Hippocampal formation (tissue), 2 donors: ENCODE data around the gene ANO10.
"Not testable (repeated sequence)": the region's sequence is repeated elsewhere in the genome, so short reads cannot be mapped to it uniquely, and the experiment has no call there.

ENCODE experiments used
- DNase-seq, 2 donors: peaks; one replicate each; lab custom pipeline; 2025; lab: John Stamatoyannopoulos, UW

The ANO10 gene

DNA sequence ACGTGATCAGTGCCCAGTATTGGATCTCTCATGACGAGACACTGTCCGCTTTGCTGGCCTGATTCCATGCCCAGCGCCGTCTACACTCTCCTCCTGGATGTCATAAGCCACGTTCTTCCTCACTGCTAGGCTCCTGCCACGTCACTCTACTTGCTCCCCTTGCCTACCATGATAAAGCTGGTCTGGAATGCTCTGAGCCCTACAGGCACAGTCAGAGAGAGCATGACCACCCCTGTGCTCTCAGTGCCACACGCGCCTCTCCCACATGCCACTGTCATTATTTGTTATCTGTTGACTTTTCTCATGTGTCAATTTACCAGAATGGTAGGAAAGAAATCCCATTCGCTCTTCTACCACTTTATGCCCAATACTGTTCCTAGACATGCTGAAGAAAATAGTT is 148.6 kb downstream of the ANO10 start:
- no peak for DNase-seq

DNA sequence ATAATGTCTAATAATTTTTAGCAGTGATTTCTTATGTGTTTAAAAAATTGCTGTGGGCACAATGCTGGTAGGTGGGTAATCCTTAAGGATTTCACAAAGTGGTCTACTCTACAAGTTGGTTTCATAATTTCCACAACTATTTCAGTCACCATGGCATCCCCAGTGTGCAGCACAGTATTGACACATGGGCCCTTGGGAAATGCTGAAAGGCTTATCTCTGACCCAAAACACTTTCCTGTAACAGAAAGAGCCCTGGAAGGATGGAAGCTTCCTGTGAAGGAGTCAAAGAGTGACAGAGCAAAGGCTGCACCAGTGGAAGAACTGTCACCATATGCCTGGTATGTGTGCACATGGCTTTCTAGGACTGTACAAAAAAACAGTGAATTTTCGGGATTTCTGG is 153.7 kb downstream of the ANO10 start:
- no peak for DNase-seq

DNA sequence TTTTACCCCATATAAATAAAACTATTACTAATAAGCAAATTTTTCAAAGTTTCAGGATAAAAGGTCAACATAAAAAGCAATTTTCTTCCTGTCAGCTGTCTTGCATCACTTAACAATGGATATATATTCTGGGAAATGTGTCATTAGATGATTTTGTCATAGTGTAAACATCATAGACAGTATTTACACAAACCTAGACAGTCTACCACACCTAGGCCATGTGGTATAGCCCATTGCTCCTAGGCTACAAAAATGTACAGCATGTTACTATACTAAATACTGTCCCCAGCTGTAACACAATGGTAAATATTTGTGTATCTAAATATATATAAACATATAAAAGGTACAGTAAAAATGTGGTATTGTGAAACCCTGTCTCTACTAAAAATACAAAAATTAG is 156.7 kb downstream of the ANO10 start:
- DNase-seq: no peak

DNA sequence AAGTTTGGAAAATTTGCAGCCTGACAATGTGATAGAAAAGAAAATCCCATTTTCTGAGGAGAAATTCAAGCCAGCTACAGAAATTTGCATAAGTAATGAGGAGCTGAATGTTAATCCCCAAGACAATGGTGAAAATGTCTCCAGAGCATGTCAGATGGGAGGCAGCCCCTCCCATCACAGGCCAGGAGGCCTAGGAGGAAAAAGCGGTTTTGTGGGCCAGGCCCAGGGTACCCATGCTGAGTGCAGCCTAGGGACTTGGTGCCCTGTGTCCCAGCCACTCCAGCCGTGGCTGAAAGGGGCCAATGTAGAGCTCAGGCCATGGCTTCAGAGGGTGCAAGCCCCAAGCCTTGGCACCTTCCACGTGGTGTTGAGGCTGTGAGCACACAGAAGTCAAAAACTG is 159.2 kb downstream of the ANO10 start:
- DNase-seq: not testable (repeated sequence)

DNA sequence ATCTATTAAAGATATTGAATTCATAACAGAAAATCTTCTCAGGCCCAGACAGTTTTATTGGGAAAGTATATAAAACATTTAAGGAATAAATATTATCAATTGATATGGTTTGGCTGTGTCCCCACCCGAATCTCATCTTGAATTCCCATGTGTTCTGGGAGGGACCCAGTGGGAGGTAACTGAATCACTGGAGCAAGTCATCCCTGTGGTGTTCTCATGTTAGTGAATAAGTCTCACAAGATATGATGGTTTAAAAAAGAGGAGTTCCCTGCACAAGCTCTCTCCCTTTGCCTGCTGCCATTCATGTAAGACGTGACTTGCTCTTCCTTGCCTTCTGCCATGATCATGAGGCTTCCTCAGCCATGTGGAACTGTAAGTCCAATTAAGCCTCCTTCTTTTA is 160.5 kb downstream of the ANO10 start:
- no peak for DNase-seq

DNA sequence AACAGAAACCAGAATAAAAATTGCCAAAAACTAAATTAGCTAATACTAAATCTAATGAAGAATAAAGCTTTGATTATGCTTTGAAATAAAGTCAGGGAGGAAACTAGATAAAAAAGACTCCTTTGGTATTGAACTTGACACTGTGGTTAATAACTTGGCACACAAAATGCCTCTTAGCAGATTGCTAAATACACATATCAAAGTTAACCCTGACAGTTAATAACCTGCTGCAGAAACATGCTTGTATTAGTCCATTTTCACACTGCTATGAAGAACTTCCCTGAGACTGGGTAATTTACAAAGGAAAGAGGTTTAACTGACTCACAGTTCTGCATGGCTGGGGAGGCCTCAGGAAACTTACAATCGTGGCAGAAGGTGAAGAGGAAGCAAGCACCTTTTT is 164.8 kb downstream of the ANO10 start:
- not testable (repeated sequence) for DNase-seq

DNA sequence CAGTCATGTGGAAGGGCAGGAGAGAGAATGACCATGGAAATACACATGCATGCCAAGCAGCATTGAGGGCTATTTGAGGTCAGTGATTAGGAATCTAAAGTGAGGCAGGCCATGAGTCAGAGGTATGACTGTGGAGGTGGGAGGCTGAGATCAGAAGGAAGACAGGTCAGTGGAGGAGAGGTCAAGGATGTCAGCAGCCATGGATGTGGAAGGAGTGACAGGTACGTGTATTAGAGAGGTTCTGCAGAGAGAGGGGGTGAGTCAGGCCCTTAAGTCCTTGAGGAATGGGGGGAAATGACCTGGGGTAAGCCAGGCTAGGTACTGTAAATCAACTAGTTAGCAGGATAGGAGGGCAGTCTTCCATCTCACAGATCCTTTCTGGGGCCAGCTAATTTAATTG is 166.6 kb downstream of the ANO10 start:
- no peak for DNase-seq

DNA sequence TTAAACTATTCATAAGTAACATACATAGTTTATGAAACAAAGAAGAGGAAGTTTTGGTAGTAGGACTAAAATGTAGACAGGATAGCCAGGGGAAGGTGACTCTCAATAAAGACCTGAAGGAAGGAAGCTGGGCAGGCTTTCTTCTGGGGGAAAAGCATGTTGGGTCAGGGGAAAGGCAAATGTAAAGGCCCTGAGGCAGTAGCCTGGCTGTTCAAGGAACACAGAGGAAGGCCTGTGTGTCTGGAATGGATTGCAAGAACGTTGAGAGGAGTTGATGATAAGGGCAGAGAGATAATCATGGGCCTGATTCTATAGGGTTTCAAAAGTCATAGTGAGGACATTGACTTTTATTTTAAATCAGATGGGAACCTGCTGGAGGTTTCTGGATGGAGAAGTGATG is 167.8 kb downstream of the ANO10 start:
- DNase-seq: no peak

DNA sequence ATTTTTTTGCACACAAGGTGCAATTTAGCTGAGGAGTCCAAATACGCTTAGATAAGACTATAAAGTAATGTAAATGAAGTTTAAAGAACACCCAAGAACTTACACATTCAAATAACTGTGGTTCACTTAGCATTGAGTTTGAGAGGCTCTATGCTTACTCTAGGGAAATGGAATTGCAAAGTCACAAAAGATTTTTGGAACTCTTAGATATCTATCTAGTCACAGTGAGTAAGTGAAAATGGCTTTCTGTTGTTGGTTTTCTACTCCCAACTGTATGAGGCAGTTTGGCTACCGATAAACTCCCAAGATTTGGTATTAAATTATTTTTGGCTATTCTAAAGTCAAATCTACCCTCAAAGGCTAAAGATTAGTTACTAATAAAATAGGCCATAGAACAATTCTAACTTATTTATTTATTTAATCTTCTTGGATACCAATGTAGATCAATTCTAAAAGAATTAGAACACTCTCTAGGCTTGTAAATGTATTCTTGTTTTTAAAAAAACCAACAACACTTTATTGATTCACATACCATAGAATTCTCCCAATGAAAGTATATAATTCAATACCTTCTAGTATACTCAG is 170.0 kb downstream of the ANO10 start:
- no peak for DNase-seq

DNA sequence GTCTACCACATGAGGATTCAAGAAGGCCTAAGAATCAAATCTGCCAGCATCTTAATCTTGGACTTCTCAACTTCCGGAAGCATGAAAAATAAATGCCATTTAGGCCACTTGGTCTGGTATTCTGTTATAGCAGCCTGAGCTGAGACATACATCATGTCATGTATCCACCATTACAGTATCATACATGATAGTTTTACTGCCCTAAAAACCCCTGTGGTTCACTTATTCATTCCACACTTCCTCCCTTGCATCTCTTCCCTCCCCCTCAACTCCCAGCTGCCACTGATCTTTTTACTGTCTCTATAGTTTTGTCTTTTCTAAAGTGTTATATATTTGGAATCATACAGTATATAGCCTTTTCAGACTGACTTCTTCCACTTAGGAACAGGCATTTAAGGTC is 173.7 kb downstream of the ANO10 start:
- DNase-seq: no peak

DNA sequence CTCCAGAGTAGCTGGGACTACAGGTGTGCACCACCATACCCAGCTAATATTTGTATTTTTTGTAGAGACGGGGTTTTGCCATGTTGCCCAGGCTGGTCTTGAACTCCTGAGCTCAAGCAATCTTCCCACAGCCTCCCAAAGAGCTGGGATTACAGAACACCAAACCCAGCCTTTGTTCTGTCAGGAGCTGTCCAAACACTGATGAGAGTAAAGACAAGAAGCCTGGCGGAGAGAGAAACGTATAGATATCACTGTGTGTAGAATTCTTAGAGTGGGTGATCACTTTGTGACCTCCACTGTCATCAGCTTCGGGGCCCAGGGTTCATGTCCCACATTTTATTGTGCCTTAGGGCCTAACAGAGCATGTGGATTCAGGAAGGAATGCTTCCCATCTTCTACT is 176.0 kb downstream of the ANO10 start:
- DNase-seq: no peak

DNA sequence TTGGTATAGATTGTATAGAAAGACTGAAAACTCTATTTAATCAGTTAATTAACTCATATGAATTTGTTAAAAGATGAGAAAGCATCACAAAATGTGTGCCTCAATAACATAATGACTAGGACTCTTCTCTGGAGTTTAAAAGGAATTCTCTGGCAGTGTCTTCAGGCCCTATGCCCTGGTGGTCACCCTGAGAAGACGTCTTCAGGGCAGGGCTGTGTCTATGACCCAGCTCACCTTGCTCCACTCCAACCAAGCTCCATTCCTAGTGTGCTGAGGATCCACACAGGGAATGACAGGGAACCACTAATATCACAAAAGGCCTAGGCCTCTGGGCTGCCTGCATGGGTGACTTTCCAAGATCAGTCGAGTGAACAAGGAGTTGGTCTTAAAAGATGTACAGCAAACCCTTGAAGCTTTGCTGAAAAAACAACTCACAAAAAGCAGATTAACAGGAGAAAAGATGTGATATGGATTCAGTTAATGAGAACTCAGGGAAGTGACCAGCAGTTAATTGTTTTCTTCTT is 178.9 kb downstream of the ANO10 start:
- DNase-seq: no peak

DNA sequence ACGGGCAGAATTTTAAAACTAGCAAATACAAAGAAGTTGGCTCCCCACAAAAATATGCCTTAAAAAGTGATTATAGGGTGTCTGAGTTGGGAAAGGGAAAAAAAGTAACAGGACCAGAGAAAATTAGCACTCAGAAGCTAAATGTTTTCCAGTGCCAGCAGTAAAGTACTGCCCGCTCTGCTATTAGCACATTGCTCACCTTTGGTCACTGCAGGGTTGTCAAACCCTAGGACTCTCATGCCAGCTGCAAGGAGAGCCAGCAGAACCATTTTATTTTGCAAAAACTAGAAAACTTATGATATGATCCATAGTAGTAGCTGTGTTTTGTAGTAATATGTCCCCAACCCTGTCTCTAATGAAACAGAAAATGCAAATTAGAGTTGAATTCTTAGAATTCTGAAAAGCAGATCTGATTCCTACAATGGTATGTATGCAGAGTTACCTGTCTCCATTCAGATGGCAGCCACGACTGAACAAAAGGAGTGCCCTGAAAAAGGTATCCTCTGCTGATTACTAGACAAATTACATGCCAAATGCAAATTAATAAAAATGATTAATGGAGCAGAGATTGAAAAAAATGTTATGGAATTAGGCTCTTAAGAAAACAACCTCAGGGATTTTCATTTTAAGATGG is 185.2 kb downstream of the ANO10 start:
- no peak for DNase-seq

DNA sequence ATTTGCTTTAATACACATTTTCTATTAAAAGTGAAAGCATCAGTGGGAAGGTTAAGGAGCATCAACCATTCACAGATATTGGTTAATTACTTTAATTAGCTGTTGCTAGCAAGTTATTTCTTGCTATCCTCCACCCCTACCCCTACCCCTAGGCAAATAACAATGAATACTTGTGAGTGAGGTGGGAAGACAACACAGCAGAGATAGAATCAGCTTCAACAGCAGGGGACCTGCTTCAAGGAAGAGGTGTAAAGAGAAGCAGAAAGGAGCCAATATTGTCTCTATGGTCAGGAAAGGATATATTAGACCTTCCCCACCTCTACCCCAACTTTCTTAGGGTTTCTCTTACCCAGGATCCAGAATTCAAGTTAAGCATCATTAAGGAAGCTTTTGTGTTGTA is 186.1 kb downstream of the ANO10 start:
- DNase-seq: no peak

DNA sequence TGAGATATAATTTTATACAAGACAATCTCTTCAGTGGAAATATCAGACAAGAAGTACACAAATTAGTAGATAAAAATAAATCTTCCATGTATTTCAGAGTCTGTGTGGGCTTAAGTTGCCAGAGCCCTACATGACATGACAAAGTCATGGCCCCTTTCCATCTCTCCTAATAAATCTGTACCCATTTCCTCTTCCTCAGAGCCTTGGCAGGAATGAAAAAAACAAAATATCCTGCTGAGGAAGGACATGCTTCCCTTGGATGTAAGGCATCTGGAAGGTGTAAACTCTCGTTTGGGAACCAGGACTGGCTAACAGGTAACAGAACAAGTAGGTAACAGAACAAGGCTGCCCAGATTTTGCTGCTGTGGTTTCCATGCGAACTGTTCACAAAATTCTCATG is 187.4 kb downstream of the ANO10 start:
- no peak for DNase-seq

DNA sequence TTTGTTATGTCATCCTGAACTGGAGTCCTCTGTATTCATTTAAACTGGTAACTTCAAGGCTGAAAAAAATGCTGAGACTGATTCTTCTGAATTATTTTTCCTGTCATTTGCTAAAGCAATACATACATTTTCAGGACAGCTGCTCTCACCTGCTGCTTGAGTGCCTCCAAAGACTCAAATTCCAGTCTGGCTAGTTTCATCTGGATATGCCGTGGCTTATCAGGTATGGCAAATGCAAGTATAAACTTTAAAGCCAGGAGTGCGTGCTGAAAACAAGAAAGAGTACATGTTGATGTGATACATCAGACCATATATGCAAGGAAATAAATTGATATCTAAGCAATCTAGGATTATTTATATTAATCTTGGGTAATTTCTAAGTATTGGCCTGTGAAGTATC is 189.3 kb downstream of the ANO10 start:
- DNase-seq: no peak

DNA sequence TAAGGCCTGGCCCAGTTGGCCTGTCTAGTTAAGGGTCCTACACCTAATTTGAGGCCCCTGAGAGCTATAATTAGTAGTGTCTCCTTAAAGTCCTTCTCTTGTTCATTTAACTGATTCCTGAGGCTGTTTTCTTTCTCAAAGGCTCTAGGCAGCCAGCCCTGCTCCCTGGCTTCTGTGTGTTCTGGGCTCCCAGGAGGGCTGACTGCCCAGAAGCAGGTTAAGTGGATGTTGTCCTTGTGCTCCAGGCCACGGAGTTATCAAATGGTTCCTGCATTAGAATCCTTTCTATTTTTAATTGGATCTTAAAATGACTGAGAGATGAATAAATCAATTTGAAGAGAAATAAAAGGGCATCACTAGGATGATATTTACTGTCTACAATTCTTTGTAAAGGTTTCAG is 195.4 kb downstream of the ANO10 start:
- DNase-seq: no peak

DNA sequence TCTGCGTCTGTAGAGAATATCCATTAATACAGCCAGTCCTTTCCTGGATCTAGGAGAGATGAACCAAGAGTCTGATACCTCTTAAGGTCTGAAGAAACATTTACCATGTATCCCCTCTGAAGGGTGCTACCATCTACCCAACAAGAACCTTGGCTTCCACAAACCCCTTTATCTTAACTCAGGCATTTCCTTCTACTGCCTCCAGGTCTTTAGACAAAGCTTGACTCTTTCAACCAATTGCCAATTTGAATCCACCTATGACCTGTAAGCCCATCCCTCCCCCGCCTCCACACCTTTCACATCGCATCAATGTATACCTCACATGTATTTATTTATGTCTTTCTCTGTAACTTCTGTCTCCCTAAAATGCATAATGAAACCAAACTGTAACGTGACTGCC is 196.0 kb downstream of the ANO10 start:
- DNase-seq: no peak

DNA sequence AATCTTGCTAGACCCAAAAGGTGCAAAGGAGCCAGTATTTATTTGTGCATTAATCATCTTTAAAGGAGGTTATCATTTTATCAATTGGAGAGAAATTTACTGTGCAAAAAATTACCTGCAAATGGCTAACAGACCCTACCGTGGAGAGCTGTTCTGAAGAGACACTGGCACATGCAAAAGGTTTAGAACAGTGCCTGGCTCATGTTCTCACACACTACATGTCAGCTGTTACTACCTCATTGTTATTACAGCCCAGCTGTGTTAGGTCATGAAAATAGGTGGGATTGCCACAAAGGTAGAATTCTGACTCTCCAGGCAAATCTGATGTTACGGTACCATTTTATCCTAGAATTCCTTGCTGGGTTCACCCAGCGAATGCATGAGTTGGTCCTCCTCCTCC is 198.2 kb downstream of the ANO10 start:
- no peak for DNase-seq

DNA sequence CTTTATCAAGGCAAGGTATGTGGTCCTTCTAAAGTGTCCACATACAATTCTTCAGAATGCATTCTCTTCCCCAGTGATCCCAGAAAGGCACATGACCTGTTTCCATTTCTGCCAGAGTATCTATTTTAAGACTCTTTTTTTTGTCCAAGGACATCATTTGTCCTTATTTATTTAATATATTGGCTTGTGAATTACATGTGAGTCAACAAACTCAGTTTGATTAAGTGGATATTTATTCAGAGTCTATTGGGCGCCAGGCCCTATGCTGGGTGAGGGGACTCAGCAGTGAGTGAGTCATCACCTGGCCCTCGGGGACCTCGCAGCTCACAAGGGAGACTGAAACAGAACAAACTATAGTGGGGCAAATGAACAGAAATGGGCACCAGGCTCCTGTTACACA is 198.7 kb downstream of the ANO10 start:
- no peak for DNase-seq

DNA sequence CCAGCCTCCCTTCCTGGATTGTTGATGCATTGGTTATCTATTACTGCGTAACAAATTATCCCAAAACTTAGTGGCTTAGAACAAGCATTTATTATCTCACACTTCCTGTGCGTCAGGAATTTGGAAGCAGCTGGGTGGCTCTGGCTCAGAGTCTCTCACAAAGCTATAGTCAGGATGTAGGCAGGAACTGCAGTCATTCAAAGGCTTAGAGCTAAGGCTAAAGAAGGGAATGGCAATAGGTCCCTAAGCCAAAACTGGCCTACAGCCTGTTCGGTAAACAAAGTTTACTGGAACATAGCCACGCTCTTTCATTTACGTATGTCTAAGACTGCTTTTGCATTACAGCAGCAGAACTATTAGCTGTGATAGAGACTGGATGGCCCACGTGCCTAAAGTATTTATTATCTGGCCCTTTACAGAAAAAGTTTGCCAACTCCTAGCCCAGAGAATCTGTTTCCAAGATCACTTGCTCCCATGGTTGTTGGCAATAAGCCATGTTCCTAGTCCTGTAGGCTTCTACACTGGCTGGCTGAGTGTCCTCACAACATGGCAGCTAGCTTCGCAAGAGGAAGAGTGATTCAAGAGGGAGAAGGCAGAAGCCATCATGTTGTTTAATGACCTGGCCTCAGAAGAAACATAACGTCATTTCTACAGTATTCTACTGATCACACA is 203.1 kb downstream of the ANO10 start:
- no peak for DNase-seq

DNA sequence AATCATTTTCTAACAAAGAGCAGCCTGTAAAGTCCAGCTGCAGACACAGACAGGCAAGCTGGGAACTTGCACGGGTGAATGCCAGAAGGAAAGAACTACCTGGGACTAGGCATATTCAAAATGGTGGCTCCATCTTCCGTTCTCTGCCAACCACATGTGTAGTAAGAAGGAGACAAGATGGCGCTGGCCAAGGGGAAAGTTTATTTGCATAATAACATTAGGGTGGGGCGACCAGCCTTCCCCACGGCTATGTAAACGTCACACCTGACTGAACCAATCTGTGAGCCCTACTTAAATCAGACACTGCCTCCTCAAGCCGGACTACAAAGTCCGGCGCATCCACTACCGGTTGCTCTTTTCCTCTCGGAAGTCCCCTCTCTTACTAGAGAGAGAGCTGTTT is 204.7 kb downstream of the ANO10 start:
- no peak for DNase-seq

DNA sequence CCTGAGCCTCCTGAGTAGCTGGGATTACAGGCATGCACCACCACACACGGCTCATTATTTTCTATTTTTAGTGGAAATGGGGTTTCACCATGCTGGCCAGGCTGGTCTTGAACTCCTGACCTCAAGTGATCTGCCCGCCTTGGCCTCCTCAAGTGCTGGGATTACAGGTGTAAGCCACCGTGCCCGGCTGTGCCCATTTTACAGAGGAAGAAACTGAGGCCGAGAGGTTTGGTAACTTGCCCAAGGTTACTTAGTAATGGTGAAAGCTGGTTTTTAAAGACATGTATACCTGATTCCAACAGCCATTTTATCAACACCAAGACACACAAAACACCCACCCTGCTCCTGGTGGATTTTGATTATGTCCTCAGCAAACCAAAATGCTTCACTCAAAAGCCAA is 206.7 kb downstream of the ANO10 start:
- no peak for DNase-seq
